HG03460 (cell line): Measurements from ENCODE around the gene EDARADD.

Source experiments
- ATAC-seq: cut with Tn5 transposase; IDR thresholded peaks from one replicate; pipeline ENCODE4 v1.9.1; 2021; ENCODE audit not compliant: unreplicated experiment

The EDARADD gene

GRCh38 chr1:236392182-236392581 lies 1.9 kb upstream of the EDARADD start:
- ATAC-seq = no peak

- ATAC-seq = no peak
Measured at GRCh38 chr1:236394879-236395229, 768 bp downstream of the EDARADD start.

- peak; percentile 76 for ATAC-seq
Measured at GRCh38 chr1:236395230-236395946, 1.3 kb downstream of the EDARADD start.

DNA sequence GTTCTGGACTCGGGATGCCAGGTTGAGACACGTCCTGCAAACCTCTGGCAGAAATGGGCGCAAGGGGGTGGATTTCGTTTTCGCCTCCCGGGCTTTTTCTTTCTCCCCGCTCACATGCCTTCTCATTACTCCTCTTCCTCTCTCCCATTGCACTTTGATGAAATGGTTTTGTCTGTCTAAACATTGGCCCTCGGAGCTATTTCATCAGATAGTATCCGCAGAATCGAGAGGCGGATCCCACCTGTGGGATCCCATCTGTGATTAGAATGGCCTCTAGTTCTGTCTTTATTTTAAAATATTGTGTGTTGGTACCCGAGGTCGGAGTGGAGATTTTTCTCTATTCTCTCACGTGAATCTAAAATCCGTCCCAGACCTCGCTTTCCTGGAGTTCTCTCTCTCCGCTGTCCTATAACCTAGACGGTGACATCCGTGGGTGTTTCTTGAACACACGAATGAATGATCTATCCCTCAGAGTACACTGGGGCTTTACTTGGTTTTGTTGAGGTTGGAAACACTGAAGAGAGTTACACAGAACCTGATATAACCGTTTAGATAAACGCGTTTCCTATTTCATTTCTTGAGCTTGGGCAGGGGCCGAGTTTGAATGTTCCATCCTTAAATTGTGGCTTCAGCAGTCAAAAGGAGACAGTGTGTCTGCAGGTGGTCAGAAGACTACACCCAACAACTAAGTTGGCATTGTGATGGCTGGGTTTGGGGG lies 2.0 kb downstream of the EDARADD start:
- no peak for ATAC-seq

DNA sequence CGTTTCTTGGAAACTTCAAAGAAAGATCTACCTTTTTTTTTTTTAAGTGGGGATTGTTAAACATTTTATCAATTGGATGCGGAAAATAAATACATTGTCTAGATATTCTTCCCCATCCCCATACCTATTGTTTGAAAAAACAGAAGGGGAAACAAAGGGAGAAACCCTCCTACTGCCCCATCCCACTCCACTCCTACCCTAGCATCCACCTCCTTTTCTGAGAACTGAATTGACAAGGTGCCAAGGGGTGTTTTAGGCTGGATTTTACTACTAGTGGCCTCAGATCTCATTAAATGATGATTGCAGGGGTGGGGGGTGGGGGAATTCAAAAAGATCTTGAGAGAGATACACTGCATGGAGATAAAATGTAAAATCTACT lies 2.6 kb downstream of the EDARADD start:
- ATAC-seq = no peak

GRCh38 chr1:236397173-236397759 lies 3.2 kb downstream of the EDARADD start:
- ATAC-seq = no peak

- no peak for ATAC-seq
Measured at GRCh38 chr1:236398538-236398937, 4.5 kb downstream of the EDARADD start.

- ATAC-seq = no peak
Measured at GRCh38 chr1:236400061-236400603, 6.0 kb downstream of the EDARADD start.

- no peak for ATAC-seq
Measured at GRCh38 chr1:236401698-236402097, 7.6 kb downstream of the EDARADD start.

DNA sequence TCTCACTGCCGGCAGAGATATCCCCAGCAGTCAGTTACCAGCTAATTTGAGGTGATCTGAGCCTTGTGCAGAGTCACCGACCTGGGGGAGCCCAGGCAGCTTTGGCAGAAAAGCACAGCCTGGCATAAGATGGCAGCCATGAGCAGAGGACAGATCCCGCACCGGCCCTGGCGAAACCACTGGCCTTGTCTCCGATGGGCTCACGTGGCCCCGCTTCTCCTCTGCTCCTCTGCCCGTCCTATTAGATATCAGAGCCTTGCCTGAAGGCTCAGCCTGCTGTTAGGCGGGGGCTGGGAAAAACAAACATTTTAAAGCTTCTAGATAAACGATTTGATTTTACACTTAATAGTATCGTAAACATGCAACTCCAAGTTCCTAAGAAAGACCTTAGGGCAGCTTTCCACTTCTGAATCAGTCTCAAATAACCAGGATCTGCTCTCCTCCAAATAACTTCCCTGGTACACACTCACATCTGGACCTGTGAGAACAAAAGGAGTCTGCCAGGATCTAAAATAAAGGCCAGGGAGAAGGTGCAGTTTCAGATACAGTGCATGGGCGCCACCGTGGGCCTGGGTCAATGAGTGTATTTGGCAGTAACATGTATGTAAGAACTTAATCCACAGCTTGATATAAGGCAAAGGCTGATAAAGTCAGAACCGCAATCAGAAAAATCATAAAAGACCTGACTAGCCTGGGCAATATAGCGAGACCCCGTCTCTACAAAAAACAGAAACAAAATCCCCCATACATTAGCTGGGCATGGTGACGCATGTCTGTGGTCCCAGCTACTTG lies 10.0 kb downstream of the EDARADD start:
- ATAC-seq = no peak

- ATAC-seq = no peak
Measured at GRCh38 chr1:236407059-236407458, 13.0 kb downstream of the EDARADD start.

DNA sequence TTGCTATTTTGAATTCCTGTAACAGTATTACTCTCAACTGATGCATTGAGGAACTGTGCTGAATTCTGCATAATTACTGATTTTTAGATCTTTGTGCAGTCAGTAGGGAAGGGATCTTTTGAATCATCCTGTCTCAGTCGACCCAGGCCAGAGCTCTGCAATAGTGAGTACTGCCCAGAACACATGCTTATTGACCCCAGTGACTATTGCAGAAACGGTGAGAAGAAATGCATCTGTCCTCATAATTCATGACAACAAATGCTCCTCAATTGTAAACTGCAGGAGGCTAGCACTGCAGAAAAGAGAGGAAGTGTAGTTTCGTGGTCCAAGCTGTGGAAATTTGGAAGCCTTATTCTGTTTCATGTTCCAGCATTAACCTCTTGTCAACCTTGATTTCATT lies 19.6 kb downstream of the EDARADD start:
- no peak for ATAC-seq

DNA sequence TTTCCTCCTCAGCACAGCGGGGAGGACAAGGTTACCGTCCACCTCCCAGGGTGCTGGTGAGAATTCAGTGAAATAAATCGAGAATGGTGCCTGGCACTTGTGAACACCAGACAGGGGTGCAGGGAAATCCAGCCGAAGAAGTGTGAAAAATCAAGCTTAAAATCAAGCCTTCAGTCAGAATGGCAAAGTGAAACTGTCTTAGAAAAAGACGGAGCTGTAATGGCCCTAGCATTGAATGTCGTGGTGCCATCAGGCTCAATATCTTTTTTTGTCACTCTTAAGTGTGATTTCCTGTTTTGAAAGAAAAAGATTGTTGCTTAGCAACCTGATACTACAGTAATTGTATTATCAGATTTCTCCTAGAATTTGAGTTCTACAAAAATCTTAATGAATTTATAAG lies 22.1 kb downstream of the EDARADD start:
- no peak for ATAC-seq

GRCh38 chr1:236417336-236417735 lies 23.2 kb downstream of the EDARADD start:
- ATAC-seq = no peak

DNA sequence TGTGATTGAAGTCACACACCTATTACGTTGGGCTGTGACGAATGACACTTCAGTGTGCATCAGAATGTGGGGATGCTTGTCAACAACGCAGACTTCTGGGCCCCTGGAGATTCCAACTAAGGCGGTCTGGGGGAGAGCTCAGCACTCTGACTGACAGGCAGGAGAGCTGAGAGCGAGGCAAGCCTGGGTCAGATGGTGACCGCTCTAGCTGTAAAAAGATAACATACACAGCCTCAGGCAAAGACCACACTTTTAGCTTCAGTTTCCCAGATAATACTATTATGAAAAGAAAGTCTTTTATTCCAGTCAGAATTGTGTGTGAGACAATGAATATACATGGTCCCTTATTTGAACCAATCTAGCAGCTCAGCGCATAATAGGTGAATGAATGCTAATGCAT lies 25.4 kb downstream of the EDARADD start:
- ATAC-seq = no peak

DNA sequence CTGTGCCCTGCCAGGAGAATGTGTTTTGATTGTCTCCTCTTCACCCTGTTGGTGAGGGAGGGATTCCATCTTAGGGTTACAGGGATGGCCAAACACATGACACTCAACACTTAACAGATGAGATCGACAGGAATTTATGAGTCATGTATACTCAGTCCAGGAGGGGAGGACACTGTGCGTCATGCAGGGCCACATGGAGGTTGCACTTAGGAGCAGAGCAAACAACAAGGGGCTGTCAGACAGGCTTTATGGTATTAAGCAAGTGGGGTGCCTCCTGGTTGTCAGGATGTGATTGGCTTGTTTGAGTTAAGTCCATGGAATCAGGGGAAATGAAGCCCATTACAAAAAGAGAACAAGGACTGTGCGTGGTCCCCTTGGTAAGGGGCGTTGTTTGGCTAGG lies 26.9 kb downstream of the EDARADD start:
- ATAC-seq = no peak

GRCh38 chr1:236421850-236422516 lies 27.9 kb downstream of the EDARADD start:
- ATAC-seq = no peak

- no peak for ATAC-seq
Measured at GRCh38 chr1:236422517-236422876, 28.4 kb downstream of the EDARADD start.

DNA sequence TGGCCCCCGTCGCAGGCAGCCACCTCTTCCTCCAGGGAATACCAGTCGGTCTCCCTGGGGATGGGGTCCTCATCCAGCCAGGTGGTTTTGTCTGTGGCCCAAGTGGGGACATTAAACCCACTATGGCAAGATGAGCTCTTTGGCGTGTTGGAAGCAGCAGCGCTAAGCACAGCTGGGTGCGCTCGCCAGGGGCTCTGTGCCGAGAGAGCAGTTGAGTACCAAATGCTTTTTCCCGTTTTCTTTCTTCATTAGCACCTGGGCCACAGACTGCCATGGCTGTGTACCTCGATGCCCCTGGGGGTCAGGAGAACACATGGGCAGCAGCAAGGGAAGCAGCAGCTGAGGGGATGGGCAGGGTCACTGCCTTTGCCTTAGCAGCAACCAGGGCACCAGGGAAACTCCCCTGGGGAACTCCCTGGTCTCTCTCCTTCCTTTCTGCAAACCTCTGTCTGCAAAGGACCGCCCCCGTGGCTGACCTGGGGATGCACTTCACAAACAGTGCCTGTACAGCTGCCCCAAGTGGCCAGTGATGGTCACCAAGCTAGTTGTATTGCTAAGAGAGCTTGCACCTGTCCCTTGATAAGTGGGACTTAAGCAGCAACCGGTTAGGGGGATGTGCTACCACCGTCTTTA lies 31.1 kb downstream of the EDARADD start:
- ATAC-seq = peak; percentile 94

DNA sequence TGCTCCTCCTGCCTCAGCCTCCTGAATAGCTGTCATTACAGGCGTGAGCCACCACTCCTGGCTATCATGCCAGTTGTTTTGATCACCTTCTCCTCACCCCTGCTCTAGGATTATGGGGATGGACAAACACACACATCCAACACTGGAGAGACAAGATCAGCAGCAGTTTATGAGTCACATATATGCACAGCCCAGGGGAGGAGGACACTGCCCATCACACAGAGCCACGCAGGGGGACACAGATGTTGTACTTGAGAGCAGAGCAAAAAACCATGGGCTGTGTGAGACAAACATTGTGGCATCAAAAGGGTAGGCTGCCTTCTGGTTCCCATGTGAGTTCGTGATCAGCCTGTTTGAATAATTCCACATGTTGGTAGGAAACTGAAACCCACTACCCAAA lies 32.1 kb downstream of the EDARADD start:
- no peak for ATAC-seq
